ENCODE results near the gene PEMT. TPM values are rescaled to one million over a fixed set of nuclear protein-coding genes. Genes with fewer than 3 reads are reported as not detected.
A peak's percentile ranks its signal among the peaks of the same experiment; 100 is the strongest.

PEMT gene
- total and polyA plus RNA-seq, 2 donors (not counting 1 experiment from before 2014, with no cell fraction given), result 10.7 to 20.3 TPM

- Histone ChIP-seq H3K27me3 (replicated peaks in 1 of 4; ENCODE audit: control extremely low read depth in 1 of 4, control insufficient read depth in 3 of 4, insufficient read depth in 4 of 4, low read length in 3 of 4) (no peaks in the 10 kb centered on the region), H4K20me1 (ENCODE audit: control insufficient read depth, insufficient read depth, low read length, poor library complexity, severe bottlenecking) (peaks cover 70% of the 10 kb centered on the region), H3K9ac (ENCODE audit: low read length) (no peak overlapping the region), H3K9me3 (ENCODE audit: control extremely low read depth in 1 of 3, control insufficient read depth in 2 of 3, insufficient read depth in 1 of 3, low read length in 2 of 3) (no peaks in the 10 kb centered on the region), H3K27ac (ENCODE audit: low read length in 2 of 2) (no peak overlapping the region), H3K4me3 (ENCODE audit: control extremely low read depth in 1 of 5, extremely low read depth in 1 of 5, insufficient read depth in 1 of 5, low read depth in 2 of 5, low read length in 4 of 5) (no peak overlapping the region), H2AFZ (ENCODE audit: insufficient read depth, low read depth, low read length, poor library complexity, severe bottlenecking) (no peak overlapping the region), H3K36me3 (replicated peaks in 1 of 2; ENCODE audit: control extremely low read depth in 1 of 2, control insufficient read depth in 1 of 2, extremely low read depth in 1 of 2, insufficient read depth in 2 of 2, low read length in 1 of 2) (peaks cover 2 to 3% of the 10 kb centered on the region in 2 experiments), H3K79me2 (ENCODE audit: control insufficient read depth, insufficient read depth, low read length) (peaks cover 71% of the 10 kb centered on the region), H3K4me2 (replicated peaks; ENCODE audit: low read depth, low read length, poor library complexity, severe bottlenecking) (no peak overlapping the region), H3K4me1 (ENCODE audit: control insufficient read depth in 2 of 2, insufficient read depth in 2 of 2, low read length in 2 of 2) (peaks cover 12 to 14% of the 10 kb centered on the region in 2 donors)
- H3K9me3 Mint-ChIP-seq (ENCODE audit: insufficient read depth), result no peaks in the 10 kb centered on the region
- TF ChIP-seq EZH2 (IDR thresholded peaks at IDR 0.05; ENCODE audit: borderline replicate concordance, insufficient read depth, low read depth, low read length, poor library complexity, severe bottlenecking), result no peak
- TF ChIP-seq CTCF (IDR thresholded peaks at IDR 0.05), result no peak
- H3K27me3 Mint-ChIP-seq, result no peaks in the 10 kb centered on the region
- ChIA-PET CTCF (no interaction called here), POLR2A (no interaction called here)
- no peak overlapping the region for H3K27ac Mint-ChIP-seq
- H3K4me3 Mint-ChIP-seq, result no peak overlapping the region
- 100% methylated on average over 3 of the region's 5 CpGs for WGBS (ENCODE audit: insufficient coverage)
- peaks cover 45% of the 10 kb centered on the region for H3K4me1 Mint-ChIP-seq
- ATAC-seq (ENCODE audit: low read depth) (no peak), DNase-seq (no peak)
- intact Hi-C loops (cut with micrococcal nuclease), result no loop called here
These were observed 109.6 kb downstream of the PEMT start for GRCh38 chr17:17481860-17482259.

- Histone ChIP-seq H4K20me1 (ENCODE audit: control insufficient read depth, insufficient read depth, low read length, poor library complexity, severe bottlenecking) (peaks cover 65% of the 10 kb centered on the region), H3K36me3 (replicated peaks in 1 of 2; ENCODE audit: control extremely low read depth in 1 of 2, control insufficient read depth in 1 of 2, extremely low read depth in 1 of 2, insufficient read depth in 2 of 2, low read length in 1 of 2) (peaks cover 2 to 3% of the 10 kb centered on the region in 2 experiments), H2AFZ (ENCODE audit: insufficient read depth, low read depth, low read length, poor library complexity, severe bottlenecking) (no peak overlapping the region), H3K27ac (ENCODE audit: low read length in 2 of 2) (no peak overlapping the region), H3K27me3 (replicated peaks in 1 of 4; ENCODE audit: control extremely low read depth in 1 of 4, control insufficient read depth in 3 of 4, insufficient read depth in 4 of 4, low read length in 3 of 4) (no peaks in the 10 kb centered on the region), H3K79me2 (ENCODE audit: control insufficient read depth, insufficient read depth, low read length) (peaks cover 77% of the 10 kb centered on the region), H3K9me3 (ENCODE audit: control extremely low read depth in 1 of 3, control insufficient read depth in 2 of 3, insufficient read depth in 1 of 3, low read length in 2 of 3) (no peaks in the 10 kb centered on the region), H3K4me2 (replicated peaks; ENCODE audit: low read depth, low read length, poor library complexity, severe bottlenecking) (no peak overlapping the region), H3K4me1 (ENCODE audit: control insufficient read depth in 2 of 2, insufficient read depth in 2 of 2, low read length in 2 of 2) (peaks cover 12 to 17% of the 10 kb centered on the region in 2 donors), H3K4me3 (ENCODE audit: control extremely low read depth in 1 of 5, extremely low read depth in 1 of 5, insufficient read depth in 1 of 5, low read depth in 2 of 5, low read length in 4 of 5) (no peak overlapping the region), H3K9ac (ENCODE audit: low read length) (no peak overlapping the region)
- ATAC-seq (ENCODE audit: low read depth) (no peak), DNase-seq (no peak)
- CTCF ChIA-PET, result no interaction called here
- peak overlapping the region; percentile 29 for H3K27ac Mint-ChIP-seq
- no peak for TF ChIP-seq EZH2 (IDR thresholded peaks at IDR 0.05; ENCODE audit: borderline replicate concordance, insufficient read depth, low read depth, low read length, poor library complexity, severe bottlenecking)
- no peaks in the 10 kb centered on the region for H3K27me3 Mint-ChIP-seq
- intact Hi-C loops (cut with micrococcal nuclease), result no loop called here
- H3K4me1 Mint-ChIP-seq, result peaks cover 48% of the 10 kb centered on the region
- no peaks in the 10 kb centered on the region for H3K9me3 Mint-ChIP-seq (ENCODE audit: insufficient read depth)
- POLR2A ChIA-PET, result no interaction called here
- 50% methylated on average over 6 of the region's 6 CpGs for WGBS (ENCODE audit: insufficient coverage)
- no peak overlapping the region for H3K4me3 Mint-ChIP-seq
These were observed 110.8 kb downstream of the PEMT start for GRCh38 chr17:17480593-17481148.
